CD4-positive, alpha-beta T cell treated with Interleukin-17A for 1 hour (primary cell): Measurements from ENCODE around the gene UBE4B.
A peak's percentile ranks its signal among the peaks of the same experiment; 100 is the strongest.
"Not testable (repeated sequence)": the region's sequence is repeated elsewhere in the genome, so short reads cannot be mapped to it uniquely, and the experiment has no call there.

Experiments used
- DNase-seq: peaks from one replicate; pipeline ENCODE4 v3.0.0-alpha.2; 2020

Gene UBE4B

GRCh38 chr1:10032590-10033358 is at the start of gene UBE4B:
UBE4B (plus strand) TSS chr1:10032958; CDS start chr1:10033671, 713 bp downstream.
- DNase-seq = peak; percentile 98

- no peak for DNase-seq
These were observed 48.5 kb upstream of the UBE4B start for GRCh38 chr1:9984253-9984652.

GRCh38 chr1:9985001-9985400 is 47.8 kb upstream of the UBE4B start:
- DNase-seq = no peak

GRCh38 chr1:9989773-9990172 is 43.0 kb upstream of the UBE4B start:
- DNase-seq = no peak

- DNase-seq = no peak
These were observed 41.8 kb upstream of the UBE4B start for GRCh38 chr1:9990944-9991343.

GRCh38 chr1:9992910-9993309 is 39.8 kb upstream of the UBE4B start:
- DNase-seq = no peak

- no peak for DNase-seq
These were observed 39.1 kb upstream of the UBE4B start for GRCh38 chr1:9993561-9994075.

GRCh38 chr1:9996624-9997582 is 35.9 kb upstream of the UBE4B start, which contains the start of gene RBP7:
RBP7 (plus strand) TSS chr1:9997228; CDS start chr1:9997259, 31 bp downstream.
- peak; percentile 2 for DNase-seq

- no peak for DNase-seq
These were observed 31.6 kb upstream of the UBE4B start for GRCh38 chr1:10001016-10001665.

GRCh38 chr1:10005248-10005647 is 27.5 kb upstream of the UBE4B start:
- DNase-seq = not testable (repeated sequence)

GRCh38 chr1:10007169-10007568 is 25.6 kb upstream of the UBE4B start:
- DNase-seq = no peak

- no peak for DNase-seq
These were observed 18.7 kb upstream of the UBE4B start for GRCh38 chr1:10014016-10014415.

- no peak for DNase-seq
These were observed 13.2 kb upstream of the UBE4B start for GRCh38 chr1:10019561-10019960.

GRCh38 chr1:10020086-10020485 is 12.7 kb upstream of the UBE4B start:
- no peak for DNase-seq

GRCh38 chr1:10020678-10021077 is 12.1 kb upstream of the UBE4B start:
- not testable (repeated sequence) for DNase-seq

- DNase-seq = not testable (repeated sequence)
These were observed 10.8 kb upstream of the UBE4B start for GRCh38 chr1:10021992-10022391.

GRCh38 chr1:10022656-10023055 is 10.1 kb upstream of the UBE4B start:
- DNase-seq = no peak

- no peak for DNase-seq
These were observed 7.4 kb upstream of the UBE4B start for GRCh38 chr1:10025354-10025753.

- no peak for DNase-seq
These were observed 5.7 kb upstream of the UBE4B start for GRCh38 chr1:10027027-10027426.

GRCh38 chr1:10028956-10029500 is 3.7 kb upstream of the UBE4B start:
- not testable (repeated sequence) for DNase-seq

GRCh38 chr1:10031461-10031860 is 1.3 kb upstream of the UBE4B start:
- DNase-seq = no peak

- no peak for DNase-seq
These were observed 644 bp downstream of the UBE4B start for GRCh38 chr1:10033359-10033845.
